ENCODE results near the gene ANKRD23. TPM values are rescaled to one million over a fixed set of nuclear protein-coding genes. Genes with fewer than 3 reads are reported as not detected.

ANKRD23 gene
- total RNA-seq, 2 experiments from 2014 or later, result 6.2 to 10.4 TPM

GRCh38 chr2:96883306-96883705 lies 39.5 kb upstream of the ANKRD23 start:
- Mint-ChIP-seq H3K36me3 (ENCODE audit: low read depth) (no peaks in the 10 kb centered on the region), H3K4me1 (ENCODE audit: low read depth) (peaks cover 14% of the 10 kb centered on the region), H3K27ac (no peak overlapping the region), H3K4me3 (no peak overlapping the region), H3K9me3 (no peaks in the 10 kb centered on the region), H3K27me3 (no peaks in the 10 kb centered on the region)
- H3K27me3 ChIP-seq (ENCODE audit: control insufficient read depth in 1 of 2, insufficient read depth in 2 of 2, low read length in 2 of 2), result no peaks in the 10 kb centered on the region
- intact Hi-C loops (cut with DNase I, micrococcal nuclease), result no loop called here
- no peaks in the 10 kb centered on the region for H3K36me3 ChIP-seq (ENCODE audit: insufficient read depth, low read length)
- no peak for ATAC-seq (ENCODE audit: poor library complexity)
- ChIA-PET POLR2A (interaction anchor here (1.4 kb wide), 1 partner anchor 11 kb away, joined by 4 read pairs; no protein-coding TSS in a partner anchor), CTCF (no interaction called here)
- no peak overlapping the region for H3K27ac ChIP-seq (ENCODE audit: low read depth in 1 of 2, low read length in 2 of 2)
- no peak for TF ChIP-seq CTCF (IDR thresholded peaks at IDR 0.05)
- no peak overlapping the region for H3K4me3 ChIP-seq (ENCODE audit: low read length)
- peaks cover 8% of the 10 kb centered on the region for H3K4me1 ChIP-seq (ENCODE audit: insufficient read depth, low read length)
- DNase-seq, result no peak
- no peaks in the 10 kb centered on the region for H3K9me3 ChIP-seq (ENCODE audit: control insufficient read depth in 1 of 2, insufficient read depth in 1 of 2, low read length in 2 of 2)

GRCh38 chr2:96882906-96883305 lies 39.1 kb upstream of the ANKRD23 start:
- Histone ChIP-seq H3K9me3 (ENCODE audit: control insufficient read depth in 1 of 2, insufficient read depth in 1 of 2, low read length in 2 of 2) (no peaks in the 10 kb centered on the region), H3K36me3 (ENCODE audit: insufficient read depth, low read length) (no peaks in the 10 kb centered on the region), H3K4me1 (ENCODE audit: insufficient read depth, low read length) (peaks cover 4% of the 10 kb centered on the region), H3K27ac (ENCODE audit: low read depth in 1 of 2, low read length in 2 of 2) (no peak overlapping the region), H3K27me3 (ENCODE audit: control insufficient read depth in 1 of 2, insufficient read depth in 2 of 2, low read length in 2 of 2) (no peaks in the 10 kb centered on the region), H3K4me3 (ENCODE audit: low read length) (no peak overlapping the region)
- H3K27ac Mint-ChIP-seq, result no peak overlapping the region
- no peaks in the 10 kb centered on the region for H3K36me3 Mint-ChIP-seq (ENCODE audit: low read depth)
- ChIA-PET CTCF (no interaction called here), POLR2A (interaction anchor here (1.4 kb wide), 1 partner anchor 10 kb away, joined by 4 read pairs; no protein-coding TSS in a partner anchor)
- no peaks in the 10 kb centered on the region for H3K9me3 Mint-ChIP-seq
- H3K4me3 Mint-ChIP-seq, result no peak overlapping the region
- no peak for ATAC-seq (ENCODE audit: poor library complexity)
- intact Hi-C loops (cut with DNase I, micrococcal nuclease), result no loop called here
- no peak for DNase-seq
- TF ChIP-seq CTCF (IDR thresholded peaks at IDR 0.05), result no peak
- peaks cover 10% of the 10 kb centered on the region for H3K4me1 Mint-ChIP-seq (ENCODE audit: low read depth)
- no peaks in the 10 kb centered on the region for H3K27me3 Mint-ChIP-seq

- H3K4me3 Mint-ChIP-seq, result no peak overlapping the region
- H3K36me3 Mint-ChIP-seq (ENCODE audit: low read depth), result no peaks in the 10 kb centered on the region
- DNase-seq (no peak), ATAC-seq (ENCODE audit: poor library complexity) (no peak)
- H3K27me3 Mint-ChIP-seq, result no peaks in the 10 kb centered on the region
- no peaks in the 10 kb centered on the region for H3K27me3 ChIP-seq (ENCODE audit: control insufficient read depth in 1 of 2, insufficient read depth in 2 of 2, low read length in 2 of 2)
- TF ChIP-seq CTCF (IDR thresholded peaks at IDR 0.05), result no peak
- H3K36me3 ChIP-seq (ENCODE audit: insufficient read depth, low read length), result no peaks in the 10 kb centered on the region
- peaks cover 5% of the 10 kb centered on the region for H3K4me1 Mint-ChIP-seq (ENCODE audit: low read depth)
- intact Hi-C loops (cut with DNase I, micrococcal nuclease), result no loop called here
- CTCF ChIA-PET, result no interaction called here
- H3K4me1 ChIP-seq (ENCODE audit: insufficient read depth, low read length), result no peaks in the 10 kb centered on the region
- no peak overlapping the region for H3K4me3 ChIP-seq (ENCODE audit: low read length)
- H3K9me3 Mint-ChIP-seq, result no peaks in the 10 kb centered on the region
- H3K9me3 ChIP-seq (ENCODE audit: control insufficient read depth in 1 of 2, insufficient read depth in 1 of 2, low read length in 2 of 2), result no peaks in the 10 kb centered on the region
- H3K27ac Mint-ChIP-seq, result no peak overlapping the region
- H3K27ac ChIP-seq (ENCODE audit: low read depth in 1 of 2, low read length in 2 of 2), result no peak overlapping the region
- POLR2A ChIA-PET, result interaction anchor here (1.5 kb wide), 1 partner anchor 10 kb away, joined by 4 read pairs; no protein-coding TSS in a partner anchor
Observed at GRCh38 chr2:96882230-96882629, 38.4 kb upstream of the ANKRD23 start.

Data from CD4-positive, alpha-beta T cell (primary cell).